ENCODE data around the gene MAGI3.

DNA sequence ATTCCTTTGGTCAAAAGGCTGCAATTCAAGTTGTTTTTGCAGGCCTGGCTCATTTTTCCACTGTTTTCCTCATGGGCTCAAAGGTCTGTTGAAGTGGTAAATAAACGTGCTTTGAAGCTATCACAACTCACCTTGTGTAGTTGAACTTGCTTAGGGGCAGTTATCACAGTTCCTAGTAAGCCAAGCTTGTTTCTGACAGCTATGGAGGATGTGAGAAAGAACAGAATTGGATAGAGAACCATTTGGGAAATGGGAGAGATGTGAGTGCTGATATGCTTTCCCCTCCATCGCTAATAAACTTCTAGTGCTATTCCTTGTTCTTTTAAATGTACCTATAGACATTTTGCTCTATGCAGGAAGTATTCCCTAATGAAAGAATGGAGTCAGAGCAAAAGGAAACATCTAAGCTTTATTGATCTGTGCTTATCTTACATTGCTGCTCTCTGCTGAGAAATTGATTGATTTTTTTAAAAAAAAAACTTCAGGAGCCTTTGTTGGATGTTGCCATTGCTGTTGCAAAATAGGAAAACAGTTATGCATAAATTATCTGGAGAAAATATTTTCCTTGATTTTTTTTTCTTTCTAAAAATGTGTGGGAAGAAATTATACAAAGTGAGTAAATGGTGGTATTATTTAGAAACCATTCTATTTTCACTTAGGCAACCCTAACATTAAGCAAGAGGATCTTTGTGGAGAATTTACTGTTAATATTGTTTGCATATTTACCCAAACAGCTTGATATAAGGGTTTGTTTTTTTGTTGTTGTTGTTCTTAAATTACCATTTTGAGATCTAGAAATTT lies 118.2 kb downstream of the MAGI3 start:
- TF ChIP-seq, protein P1, sequence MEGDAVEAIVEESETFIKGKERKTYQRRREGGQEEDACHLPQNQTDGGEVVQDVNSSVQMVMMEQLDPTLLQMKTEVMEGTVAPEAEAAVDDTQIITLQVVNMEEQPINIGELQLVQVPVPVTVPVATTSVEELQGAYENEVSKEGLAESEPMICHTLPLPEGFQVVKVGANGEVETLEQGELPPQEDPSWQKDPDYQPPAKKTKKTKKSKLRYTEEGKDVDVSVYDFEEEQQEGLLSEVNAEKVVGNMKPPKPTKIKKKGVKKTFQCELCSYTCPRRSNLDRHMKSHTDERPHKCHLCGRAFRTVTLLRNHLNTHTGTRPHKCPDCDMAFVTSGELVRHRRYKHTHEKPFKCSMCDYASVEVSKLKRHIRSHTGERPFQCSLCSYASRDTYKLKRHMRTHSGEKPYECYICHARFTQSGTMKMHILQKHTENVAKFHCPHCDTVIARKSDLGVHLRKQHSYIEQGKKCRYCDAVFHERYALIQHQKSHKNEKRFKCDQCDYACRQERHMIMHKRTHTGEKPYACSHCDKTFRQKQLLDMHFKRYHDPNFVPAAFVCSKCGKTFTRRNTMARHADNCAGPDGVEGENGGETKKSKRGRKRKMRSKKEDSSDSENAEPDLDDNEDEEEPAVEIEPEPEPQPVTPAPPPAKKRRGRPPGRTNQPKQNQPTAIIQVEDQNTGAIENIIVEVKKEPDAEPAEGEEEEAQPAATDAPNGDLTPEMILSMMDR (IDR thresholded peaks at IDR 0.05), result no peak
- TF ChIP-seq POLR2A (IDR thresholded peaks at IDR 0.05), result no peak
